ENCODE data around the gene DPEP2. TPM values are rescaled to one million over a fixed set of nuclear protein-coding genes. Genes with fewer than 3 reads are reported as not detected.
"Not testable (repeated sequence)": the region's sequence is repeated elsewhere in the genome, so short reads cannot be mapped to it uniquely, and the experiment has no call there.

Gene DPEP2
- total RNA-seq, 1 donor from 2014 or later, result 2.0 TPM

GRCh38 chr16:68019167-68019680 lies 19.9 kb upstream of the DPEP2 start:
- no peak overlapping the region for H3K4me3 ChIP-seq
- no peak overlapping the region for H3K27ac ChIP-seq

GRCh38 chr16:68015681-68016080 lies 16.4 kb upstream of the DPEP2 start, which contains the start of gene DPEP2NB:
TSS of gene DPEP2NB (minus strand) at chr16:68015911. CDS start at chr16:68015770, 141 bp downstream.
- DNase-seq (ENCODE audit: extremely low spot score in 2 of 2), result no peak
- intact Hi-C loops (cut with DNase I), result no loop called here
- H3K36me3 ChIP-seq, result no peaks in the 10 kb centered on the region
- no peaks in the 10 kb centered on the region for H3K27me3 ChIP-seq
- no peak within 1 kb of the TSS for H3K27ac ChIP-seq
- TF ChIP-seq CTCF (IDR thresholded peaks at IDR 0.05) (no peak), POLR2A (IDR thresholded peaks at IDR 0.05) (no peak)
- H3K4me3 ChIP-seq, result no peak within 1 kb of the TSS
- no peaks in the 10 kb centered on the region for H3K4me1 ChIP-seq
- no peaks in the 10 kb centered on the region for H3K9me3 ChIP-seq

More at GRCh38 chr16:68019167-68019680, 19.9 kb upstream of the DPEP2 start:
- peaks cover 21% of the 10 kb centered on the region for H3K4me1 ChIP-seq
- DNase-seq (ENCODE audit: extremely low spot score in 2 of 2), result no peak
- intact Hi-C loops (cut with DNase I), result no loop called here
- H3K27me3 ChIP-seq, result no peaks in the 10 kb centered on the region
- H3K9me3 ChIP-seq, result no peaks in the 10 kb centered on the region
- peaks cover 0 to 7% of the 10 kb centered on the region in 2 donors for H3K36me3 ChIP-seq
- TF ChIP-seq CTCF (IDR thresholded peaks at IDR 0.05) (no peak), POLR2A (IDR thresholded peaks at IDR 0.05) (no peak), POLR2AphosphoS5 (IDR thresholded peaks at IDR 0.05; ENCODE audit: insufficient read depth in 1 of 2, low read depth in 1 of 2) (no peak)

GRCh38 chr16:68013440-68013839 lies 14.2 kb upstream of the DPEP2 start:
- Histone ChIP-seq H3K27me3 (no peaks in the 10 kb centered on the region), H3K4me3 (no peak overlapping the region), H3K27ac (peak overlapping the region; percentile 17), H3K9me3 (no peaks in the 10 kb centered on the region), H3K36me3 (no peaks in the 10 kb centered on the region), H3K4me1 (no peaks in the 10 kb centered on the region)
- intact Hi-C loops (cut with DNase I), result no loop called here
- TF ChIP-seq POLR2A (IDR thresholded peaks at IDR 0.05) (no peak), CTCF (IDR thresholded peaks at IDR 0.05) (no peak), POLR2AphosphoS5 (IDR thresholded peaks at IDR 0.05; ENCODE audit: insufficient read depth in 1 of 2, low read depth in 1 of 2) (peak in 1 of 2 donors; percentile 53)
- no peak for DNase-seq (ENCODE audit: extremely low spot score in 2 of 2)

- H3K4me1 ChIP-seq; H3K9me3 ChIP-seq; H3K36me3 ChIP-seq; H3K27ac ChIP-seq; DNase-seq (ENCODE audit: extremely low spot score in 2 of 2); H3K4me3 ChIP-seq; H3K27me3 ChIP-seq; intact Hi-C loops (cut with DNase I): not testable (repeated sequence)
Observed at GRCh38 chr16:68009872-68010271, 10.6 kb upstream of the DPEP2 start.

- intact Hi-C loops (cut with DNase I), result no loop called here
- Histone ChIP-seq H3K4me1 (no peaks in the 10 kb centered on the region), H3K4me3 (no peak overlapping the region), H3K9me3 (no peaks in the 10 kb centered on the region), H3K36me3 (no peaks in the 10 kb centered on the region), H3K27ac (no peak overlapping the region), H3K27me3 (no peaks in the 10 kb centered on the region)
- TF ChIP-seq POLR2AphosphoS5 (IDR thresholded peaks at IDR 0.05; ENCODE audit: insufficient read depth in 1 of 2, low read depth in 1 of 2) (no peak), POLR2A (IDR thresholded peaks at IDR 0.05) (no peak), CTCF (IDR thresholded peaks at IDR 0.05) (no peak)
- no peak for DNase-seq (ENCODE audit: extremely low spot score in 2 of 2)
Observed at GRCh38 chr16:68009157-68009735, 10.0 kb upstream of the DPEP2 start.
